Peyer's patch (tissue), 4 donors: ENCODE measurements around the gene GRIN2C. TPM values are rescaled to one million over a fixed set of nuclear protein-coding genes. Genes with fewer than 3 reads are reported as not detected.

ENCODE experiments used
- DNase-seq, 3 donors: peaks; one replicate each; pipeline ENCODE4 v3.0.0-alpha.2; 2017 to 2019
- H3K27ac ChIP-seq, 4 donors: fragments of 200-600 bp; sonication (generic); one replicate each; pipeline ENCODE4 v1.5.1; 2016 to 2019
- H3K27me3 ChIP-seq, 2 donors: fragments of 200-600 bp; sonication (generic); one replicate each; pipeline ENCODE4 v1.5.1; 2019
- H3K36me3 ChIP-seq, 3 donors: fragments of 200-600 bp; sonication (generic); one replicate each; pipeline ENCODE4 v1.5.1; 2016 to 2019
- H3K4me1 ChIP-seq, 4 donors: fragments of 200-600 bp; sonication (generic); one replicate each; pipeline ENCODE4 v1.5.1; 2016 to 2019
- H3K4me3 ChIP-seq, 4 donors: fragments of 200-600 bp; sonication (generic); 1 replicate in 3 of 4; 2 replicates in 1 of 4; pipeline ENCODE4 v1.5.1; 2016 to 2019; ENCODE audit warnings: mild to moderate bottlenecking in 1 of 4
- H3K9me3 ChIP-seq, 4 donors: fragments of 200-600 bp; sonication (generic); one replicate each; pipeline ENCODE4 v1.5.1; 2016 to 2019; ENCODE audit warnings: mild to moderate bottlenecking in 1 of 4
- POLR2A ChIP-seq, 2 donors: fragments of 450-650 bp; IDR thresholded peaks; one replicate each; pipeline ENCODE4 v1.5.1; 2017; ENCODE audit warnings: antibody characterized with exemption in 2 of 2, mild to moderate bottlenecking in 2 of 2, moderate library complexity in 2 of 2
- total RNA-seq, 4 donors: library from RNA; depleted of rRNA; stranded (reverse); fragments of >200 nt; gene quantifications; one replicate each; pipeline ENCODE4 v1.1.0, GENCODE V29; 2016
- TF ChIP-seq, protein P1 (sequence below), 6 experiments: fragments of 450-650 bp in 4 of 6; fragments of 200-600 bp in 2 of 6; sonication (generic) in 1 of 6; IDR thresholded peaks; one replicate each; pipeline ENCODE4 v1.5.1; 2017 to 2019; ENCODE audit warnings: antibody characterized with exemption in 6 of 6, mild to moderate bottlenecking in 3 of 6, moderate library complexity in 1 of 6

Gene GRIN2C
- total RNA-seq, 4 donors from 2014 or later: 0.13 to 2.7 TPM; not detected in 2

DNA sequence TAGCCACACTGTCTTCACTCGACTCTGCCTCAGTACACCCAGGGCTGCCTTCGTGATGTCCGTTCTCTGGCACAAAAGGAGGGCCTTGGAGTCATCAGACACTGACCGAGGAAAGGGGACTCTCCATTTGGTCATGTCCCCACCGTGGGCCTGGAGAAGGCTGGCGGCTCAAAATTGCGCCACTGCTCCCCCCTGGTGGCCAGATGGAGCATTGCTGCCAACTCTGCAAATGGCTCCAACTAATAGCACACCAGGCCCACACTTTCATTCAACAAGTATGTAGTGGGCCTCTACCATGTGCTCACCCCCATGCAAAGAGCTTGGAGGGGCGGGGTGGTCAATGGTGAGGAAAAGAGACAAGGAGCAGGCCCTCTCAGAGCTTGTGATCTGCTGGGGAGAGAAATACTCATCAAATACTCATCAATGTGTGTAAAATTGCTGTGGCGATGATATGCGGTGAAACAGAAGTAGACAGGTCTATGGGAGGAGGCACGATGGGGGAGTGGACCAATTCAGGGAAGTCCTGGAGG lies 5.2 kb upstream of the GRIN2C start:
- Histone ChIP-seq H3K4me3 (no peak overlapping the region), H3K4me1 (peaks cover 13 to 27% (median 22%) of the 10 kb centered on the region in 4 donors), H3K27ac (no peak overlapping the region), H3K27me3 (peaks cover 3 to 21% of the 10 kb centered on the region in 2 donors), H3K9me3 (no peaks in the 10 kb centered on the region), H3K36me3 (no peaks in the 10 kb centered on the region)
- peak; percentile 64 to 90 (median 85) for DNase-seq
- TF ChIP-seq POLR2A (IDR thresholded peaks at IDR 0.05): no peak
- TF ChIP-seq, protein P1, sequence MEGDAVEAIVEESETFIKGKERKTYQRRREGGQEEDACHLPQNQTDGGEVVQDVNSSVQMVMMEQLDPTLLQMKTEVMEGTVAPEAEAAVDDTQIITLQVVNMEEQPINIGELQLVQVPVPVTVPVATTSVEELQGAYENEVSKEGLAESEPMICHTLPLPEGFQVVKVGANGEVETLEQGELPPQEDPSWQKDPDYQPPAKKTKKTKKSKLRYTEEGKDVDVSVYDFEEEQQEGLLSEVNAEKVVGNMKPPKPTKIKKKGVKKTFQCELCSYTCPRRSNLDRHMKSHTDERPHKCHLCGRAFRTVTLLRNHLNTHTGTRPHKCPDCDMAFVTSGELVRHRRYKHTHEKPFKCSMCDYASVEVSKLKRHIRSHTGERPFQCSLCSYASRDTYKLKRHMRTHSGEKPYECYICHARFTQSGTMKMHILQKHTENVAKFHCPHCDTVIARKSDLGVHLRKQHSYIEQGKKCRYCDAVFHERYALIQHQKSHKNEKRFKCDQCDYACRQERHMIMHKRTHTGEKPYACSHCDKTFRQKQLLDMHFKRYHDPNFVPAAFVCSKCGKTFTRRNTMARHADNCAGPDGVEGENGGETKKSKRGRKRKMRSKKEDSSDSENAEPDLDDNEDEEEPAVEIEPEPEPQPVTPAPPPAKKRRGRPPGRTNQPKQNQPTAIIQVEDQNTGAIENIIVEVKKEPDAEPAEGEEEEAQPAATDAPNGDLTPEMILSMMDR (IDR thresholded peaks at IDR 0.05): peak; percentile 93 to 98 (median 96)

- H3K36me3 ChIP-seq: no peaks in the 10 kb centered on the region
- no peak overlapping the region for H3K27ac ChIP-seq
- DNase-seq: no peak
- TF ChIP-seq POLR2A (IDR thresholded peaks at IDR 0.05): no peak
- TF ChIP-seq, protein P1 (IDR thresholded peaks at IDR 0.05): no peak
- H3K4me1 ChIP-seq: peaks cover 13 to 33% (median 26%) of the 10 kb centered on the region in 4 donors
- H3K9me3 ChIP-seq: no peaks in the 10 kb centered on the region
- no peak overlapping the region for H3K4me3 ChIP-seq
- H3K27me3 ChIP-seq: peaks cover 3 to 26% of the 10 kb centered on the region in 2 donors
Measured at GRCh38 chr17:74864297-74864865, 4.7 kb upstream of the GRIN2C start.

DNA sequence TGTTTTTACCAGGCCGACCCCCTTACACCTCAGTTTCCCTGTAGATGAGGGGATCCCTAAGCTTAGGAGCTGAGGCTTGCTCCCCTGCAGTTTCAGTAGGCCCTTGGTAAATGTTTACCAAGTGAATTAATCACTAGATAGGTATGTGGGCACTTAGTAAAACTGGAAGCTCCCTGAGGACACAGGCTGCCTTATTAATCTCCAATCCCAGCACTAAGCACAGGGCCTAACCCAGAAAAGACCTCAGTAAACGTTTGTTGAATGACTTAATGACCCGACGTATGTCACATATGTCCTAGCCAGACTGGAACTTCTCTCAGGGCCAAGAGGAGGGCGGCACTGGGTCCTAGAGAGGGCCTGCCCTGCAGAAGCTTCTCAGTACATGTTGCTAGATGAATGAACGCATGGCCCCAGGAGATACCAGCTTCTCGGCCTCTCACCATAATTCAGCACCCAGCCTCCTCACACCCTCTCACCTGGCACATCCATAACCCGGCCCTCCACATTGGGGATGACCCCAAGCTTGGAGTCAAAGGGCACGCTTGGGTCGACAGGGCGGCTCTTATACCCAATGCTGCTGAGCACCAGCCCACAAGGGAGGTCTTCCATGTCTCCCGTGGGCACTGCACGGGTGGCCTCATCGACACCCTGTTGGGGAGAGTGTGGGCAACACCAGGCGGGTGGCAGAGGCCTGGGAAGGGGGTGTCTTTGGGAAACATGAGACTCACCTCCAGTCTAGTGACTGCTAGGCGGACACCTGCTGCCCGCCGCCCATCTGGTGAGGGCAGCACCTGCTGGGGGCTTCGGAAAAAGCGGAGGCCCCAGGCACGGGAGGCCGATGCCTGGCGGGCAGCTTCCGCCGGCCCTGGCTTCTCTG lies 4.0 kb upstream of the GRIN2C start:
- H3K27ac ChIP-seq: no peak overlapping the region

GRCh38 chr17:74862919-74863318 lies 3.2 kb upstream of the GRIN2C start:
- Histone ChIP-seq H3K27ac (no peak overlapping the region), H3K4me1 (peaks cover 13 to 35% (median 27%) of the 10 kb centered on the region in 4 donors), H3K36me3 (no peaks in the 10 kb centered on the region), H3K4me3 (no peak overlapping the region), H3K27me3 (peaks cover 3 to 37% of the 10 kb centered on the region in 2 donors), H3K9me3 (no peaks in the 10 kb centered on the region)
- no peak for DNase-seq
- no peak for TF ChIP-seq POLR2A (IDR thresholded peaks at IDR 0.05)

More for the DNA sequence above, 4.0 kb upstream of the GRIN2C start:
- Histone ChIP-seq H3K4me1 (peaks cover 13 to 35% (median 27%) of the 10 kb centered on the region in 4 donors), H3K9me3 (no peaks in the 10 kb centered on the region), H3K36me3 (no peaks in the 10 kb centered on the region), H3K4me3 (no peak overlapping the region), H3K27me3 (peaks cover 3 to 33% of the 10 kb centered on the region in 2 donors)
- DNase-seq: no peak
- no peak for TF ChIP-seq POLR2A (IDR thresholded peaks at IDR 0.05)
- TF ChIP-seq, protein P1 (IDR thresholded peaks at IDR 0.05): no peak

- peak overlapping the region in 3 of 4 donors; percentile 0 to 37 (median 37) for H3K4me3 ChIP-seq
- peaks cover 3 to 37% of the 10 kb centered on the region in 2 donors for H3K27me3 ChIP-seq
Measured at GRCh38 chr17:74862108-74862901, 2.6 kb upstream of the GRIN2C start.

More at GRCh38 chr17:74862108-74862901, 2.6 kb upstream of the GRIN2C start:
- TF ChIP-seq POLR2A (IDR thresholded peaks at IDR 0.05): no peak
- TF ChIP-seq, protein P1 (IDR thresholded peaks at IDR 0.05): peak; percentile 31 to 72 (median 59)
- Histone ChIP-seq H3K36me3 (no peaks in the 10 kb centered on the region), H3K27ac (no peak overlapping the region), H3K9me3 (no peaks in the 10 kb centered on the region), H3K4me1 (peaks cover 13 to 35% (median 27%) of the 10 kb centered on the region in 4 donors)
- peak; percentile 69 to 83 (median 71) for DNase-seq
